HepG2 (cell line): ENCODE measurements around the gene SPATA33. TPM values are rescaled to one million over a fixed set of nuclear protein-coding genes. Genes with fewer than 3 reads are reported as not detected.

Experiments used
- ATAC-seq: fragments of 200-7000 bp; cut with Tn5 transposase; 3 replicates; pipeline ENCODE4 v1.9.1; 2020; ENCODE audit warnings: mild to moderate bottlenecking, moderate library complexity
- BruUV-seq: library from RNA; stranded (reverse); fragments of 400-500 nt; replicated peaks from 2 replicates; lab custom pipeline; 2021; lab: Mats Ljungman, UMichigan
- CTCF ChIA-PET: fragments of 300-600 bp; formaldehyde crosslinking; extraction: SDS; loops from one replicate; lab custom pipeline; 2021; ENCODE audit warnings: low total read pairs, inconsistent platforms, low intra/inter-chr PET ratio; lab: Yijun Ruan, JAX
- POLR2A ChIA-PET: fragments of 350-600 bp; sonication (Branson Sonifier 250); formaldehyde crosslinking; loops from one replicate; lab custom pipeline; 2020; ENCODE audit warnings: antibody characterized with exemption, inconsistent platforms; lab: Yijun Ruan, JAX
- DNase-seq: peaks from one replicate; pipeline ENCODE4 v3.0.0-alpha.2; 2015; ENCODE audit warnings: low spot score
- FAIRE-seq: peaks from 3 replicates; lab custom pipeline; 2011; peaks lifted over from hg19 to GRCh38; lab: Jason Lieb, UNC
- H2AFZ ChIP-seq: one replicate; pipeline ENCODE4 v1.6.1; 2011; ENCODE audit warnings: low read length, inconsistent platforms
- H3K27ac ChIP-seq: fragments of 300-600 bp; 3 replicates; pipeline ENCODE4 v1.8.0; 2011; ENCODE audit warnings: mixed run types, mild to moderate bottlenecking, mixed read lengths, low read length, inconsistent platforms; ENCODE audit not compliant: insufficient read depth; ENCODE audit errors: extremely low read length
- H3K27me3 ChIP-seq, 2 experiments: fragments of 200-600 bp in 1 of 2; 2 replicates in 1 of 2; 3 replicates in 1 of 2; pipeline versions ENCODE4 v1.6.0 to v1.8.0; 2011; ENCODE audit warnings: low read length in 2 of 2, mild to moderate bottlenecking in 2 of 2, moderate library complexity in 2 of 2, inconsistent platforms in 1 of 2; ENCODE audit not compliant: insufficient read depth in 2 of 2, control insufficient read depth in 1 of 2
- H3K36me3 ChIP-seq, 2 experiments: fragments of 200-600 bp in 1 of 2; replicated peaks in 1 of 2; 2 replicates in 1 of 2; 3 replicates in 1 of 2; pipeline versions ENCODE4 v1.5.1 to v1.8.0; 2011; ENCODE audit warnings: low read length in 2 of 2, inconsistent platforms in 1 of 2; ENCODE audit not compliant: insufficient read depth in 2 of 2, control insufficient read depth in 1 of 2
- H3K4me1 ChIP-seq: 2 replicates; pipeline ENCODE4 v1.5.1; 2012; ENCODE audit warnings: low read length, inconsistent platforms; ENCODE audit not compliant: insufficient read depth
- H3K4me2 ChIP-seq: 2 replicates; pipeline ENCODE4 v1.6.0; 2011; ENCODE audit warnings: low read depth, low read length, inconsistent platforms
- H3K4me3 ChIP-seq, 3 experiments: fragments of 200-600 bp in 1 of 3; sonication (generic), shearing (Covaris generic) in 1 of 3; replicated peaks in 1 of 3; 2 replicates each; pipeline ENCODE4 v1.5.1; 2011 to 2016; ENCODE audit warnings: low read length in 3 of 3, inconsistent platforms in 2 of 3, low read depth in 2 of 3, mild to moderate bottlenecking in 2 of 3, control low read depth in 1 of 3, mixed read lengths in 1 of 3; ENCODE audit not compliant: insufficient read depth in 1 of 3
- H3K79me2 ChIP-seq: one replicate; pipeline ENCODE4 v1.6.1; 2011; ENCODE audit warnings: low read length, inconsistent platforms; ENCODE audit not compliant: insufficient read depth
- H3K9ac ChIP-seq: 2 replicates; pipeline ENCODE4 v1.6.0; 2011; ENCODE audit warnings: mild to moderate bottlenecking, low read depth, low read length, inconsistent platforms; ENCODE audit not compliant: insufficient read depth
- H3K9me3 ChIP-seq: 2 replicates; pipeline ENCODE4 v1.5.1; 2012; ENCODE audit warnings: mild to moderate bottlenecking, low read length
- H4K20me1 ChIP-seq: 2 replicates; pipeline ENCODE4 v1.6.0; 2011; ENCODE audit warnings: inconsistent platforms, mild to moderate bottlenecking, low read length, moderate library complexity; ENCODE audit not compliant: insufficient read depth
- ZNF10 ChIP-seq: sonication (generic); formaldehyde crosslinking; IDR thresholded peaks from 2 replicates; pipeline ENCODE4 v1.4.0; 2020; ENCODE audit warnings: mild to moderate bottlenecking, low read depth, missing genetic modification reagents, borderline replicate concordance
- ZNF570 ChIP-seq: sonication (generic); formaldehyde crosslinking; IDR thresholded peaks from 2 replicates; pipeline ENCODE4 v1.4.0; 2020; ENCODE audit warnings: mild to moderate bottlenecking, missing genetic modification reagents, borderline replicate concordance
- ZNF883 ChIP-seq: sonication (generic); formaldehyde crosslinking; IDR thresholded peaks from 2 replicates; pipeline ENCODE4 v1.5.1; 2020; ENCODE audit warnings: mild to moderate bottlenecking, missing genetic modification reagents; ENCODE audit errors: not compliant biosample characterization
- WGBS: methylation state at CpG from one replicate; pipeline ENCODE4 v1.1.6; 2017; ENCODE audit warnings: low lambda C conversion rate; 5-methylcytosine and 5-hydroxymethylcytosine counted together
- in situ Hi-C: cut with HindIII; loops from 2 replicates; pipeline ENCODE4 v1.10.0; 2017; ENCODE audit warnings: low pct_unique_long_range_greater_than_20kb; ENCODE audit not compliant: extremely low pct_ligation_motif_present
- intact Hi-C: fragments of 100-400 bp; cut with micrococcal nuclease; formaldehyde crosslinking; loops from one replicate; pipeline ENCODE4 v1.10.0; 2022; ENCODE audit not compliant: unreplicated experiment
- polyA plus RNA-seq, 8 experiments: library from polyadenylated mRNA; depleted of rRNA in 3 of 8; stranded (reverse) in 7 of 8; unstranded in 1 of 8; fragments of >200 nt; fragmentation: Illumina TruSeq in 4 of 8; extraction: Trizol in 4 of 8; gene quantifications; 2 replicates each; pipeline versions ENCODE4 v1.2.1 to v1.2.3, GENCODE V29; 2011 to 2016; ENCODE audit warnings: low read depth in 4 of 8, missing spikeins in 1 of 8, mixed read lengths in 1 of 8; ENCODE audit not compliant: insufficient read depth in 1 of 8
- total RNA-seq, 5 experiments: library from RNA; depleted of rRNA; stranded (reverse); fragments of >200 nt; fragmentation: Illumina TruSeq; extraction: Trizol; gene quantifications; 2 replicates each; pipeline ENCODE4 v1.2.3, GENCODE V29; 2016; ENCODE audit warnings: low read depth in 1 of 5
- TF ChIP-seq, protein P1 (sequence below): sonication (generic); formaldehyde crosslinking; conservative IDR thresholded peaks from 2 replicates; pipeline ENCODE4 v1.8.0; 2022; ENCODE audit warnings: mild to moderate bottlenecking, moderate library complexity, missing genetic modification reagents

Gene SPATA33
- total and polyA plus RNA-seq, 2 of the 13 experiments (the other 11 are each of a cell fraction or from before 2014, with no cell fraction given) = 5.7 to 11.0 TPM

DNA sequence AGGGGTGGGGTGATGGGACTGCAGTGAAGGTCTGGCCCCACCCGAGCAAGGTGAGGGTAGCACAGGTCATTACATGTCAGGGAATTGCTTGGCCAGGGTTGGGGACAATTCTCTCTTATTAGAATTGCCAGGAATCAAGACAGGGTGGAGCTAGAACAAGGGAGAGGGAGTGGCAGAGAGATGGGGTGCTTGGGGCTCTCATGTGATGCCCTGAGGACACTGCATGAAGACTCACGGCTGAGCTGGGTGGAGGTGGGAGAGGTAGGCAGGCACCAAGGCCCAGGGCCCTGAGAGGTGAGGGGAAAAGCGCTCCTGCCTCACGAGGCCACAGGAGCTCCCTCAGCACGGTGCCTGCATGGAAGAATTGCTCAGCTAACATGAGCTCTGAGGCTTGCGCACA lies 40.6 kb upstream of the SPATA33 start:
- peaks cover 59% of the 10 kb centered on the region for H3K4me1 ChIP-seq
- H3K9me3 ChIP-seq = no peaks in the 10 kb centered on the region
- TF ChIP-seq ZNF883 = peak; percentile 1
- TF ChIP-seq ZNF10 (CRISPR knock-in tag) = no peak
- TF ChIP-seq, protein P1, sequence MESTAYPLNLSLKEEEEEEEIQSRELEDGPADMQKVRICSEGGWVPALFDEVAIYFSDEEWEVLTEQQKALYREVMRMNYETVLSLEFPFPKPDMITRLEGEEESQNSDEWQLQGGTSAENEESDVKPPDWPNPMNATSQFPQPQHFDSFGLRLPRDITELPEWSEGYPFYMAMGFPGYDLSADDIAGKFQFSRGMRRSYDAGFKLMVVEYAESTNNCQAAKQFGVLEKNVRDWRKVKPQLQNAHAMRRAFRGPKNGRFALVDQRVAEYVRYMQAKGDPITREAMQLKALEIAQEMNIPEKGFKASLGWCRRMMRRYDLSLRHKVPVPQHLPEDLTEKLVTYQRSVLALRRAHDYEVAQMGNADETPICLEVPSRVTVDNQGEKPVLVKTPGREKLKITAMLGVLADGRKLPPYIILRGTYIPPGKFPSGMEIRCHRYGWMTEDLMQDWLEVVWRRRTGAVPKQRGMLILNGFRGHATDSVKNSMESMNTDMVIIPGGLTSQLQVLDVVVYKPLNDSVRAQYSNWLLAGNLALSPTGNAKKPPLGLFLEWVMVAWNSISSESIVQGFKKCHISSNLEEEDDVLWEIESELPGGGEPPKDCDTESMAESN = no peak
- TF ChIP-seq ZNF570 (CRISPR knock-in tag) = no peak
- TF ChIP-seq, all 625 proteins: peak for 1
- H3K4me2 ChIP-seq = no peak overlapping the region
- intact Hi-C loops (no loop called here), in situ Hi-C loops (no loop called here)
- no peak overlapping the region for H3K4me3 ChIP-seq
- no peak overlapping the region for H2AFZ ChIP-seq
- DNase-seq (no peak), FAIRE-seq (no peak), ATAC-seq (no peak)
- H3K36me3 ChIP-seq = no peaks in the 10 kb centered on the region
- H3K79me2 ChIP-seq = no peaks in the 10 kb centered on the region
- POLR2A ChIA-PET = no interaction called here
- 46% methylated on average over 6 of the region's 6 CpGs for WGBS
- no peak overlapping the region for H3K27ac ChIP-seq
- no peak overlapping the region for H3K9ac ChIP-seq
- CTCF ChIA-PET = interaction anchor here (1.3 to 2.6 kb wide), 2 partner anchors 24 kb away, joined by 3 to 34 read pairs; no protein-coding TSS in a partner anchor
- H3K27me3 ChIP-seq = peaks cover 7 to 17% of the 10 kb centered on the region in 2 experiments; a peak in 3 of 5 replicates
- BruUV-seq = no TSS peak
- no peaks in the 10 kb centered on the region for H4K20me1 ChIP-seq
